Inferior parietal cortex (tissue), 1 donor: Measurements from ENCODE around the gene PKD1.
A peak's percentile ranks its signal among the peaks of the same experiment; 100 is the strongest.
"Not testable (repeated sequence)": the region's sequence is repeated elsewhere in the genome, so short reads cannot be mapped to it uniquely, and the experiment has no call there.

ENCODE experiments used
- DNase-seq: peaks from one replicate; pipeline ENCODE4 v3.0.0-alpha.2; 2016; ENCODE audit errors: extremely low spot score

The PKD1 gene

DNA sequence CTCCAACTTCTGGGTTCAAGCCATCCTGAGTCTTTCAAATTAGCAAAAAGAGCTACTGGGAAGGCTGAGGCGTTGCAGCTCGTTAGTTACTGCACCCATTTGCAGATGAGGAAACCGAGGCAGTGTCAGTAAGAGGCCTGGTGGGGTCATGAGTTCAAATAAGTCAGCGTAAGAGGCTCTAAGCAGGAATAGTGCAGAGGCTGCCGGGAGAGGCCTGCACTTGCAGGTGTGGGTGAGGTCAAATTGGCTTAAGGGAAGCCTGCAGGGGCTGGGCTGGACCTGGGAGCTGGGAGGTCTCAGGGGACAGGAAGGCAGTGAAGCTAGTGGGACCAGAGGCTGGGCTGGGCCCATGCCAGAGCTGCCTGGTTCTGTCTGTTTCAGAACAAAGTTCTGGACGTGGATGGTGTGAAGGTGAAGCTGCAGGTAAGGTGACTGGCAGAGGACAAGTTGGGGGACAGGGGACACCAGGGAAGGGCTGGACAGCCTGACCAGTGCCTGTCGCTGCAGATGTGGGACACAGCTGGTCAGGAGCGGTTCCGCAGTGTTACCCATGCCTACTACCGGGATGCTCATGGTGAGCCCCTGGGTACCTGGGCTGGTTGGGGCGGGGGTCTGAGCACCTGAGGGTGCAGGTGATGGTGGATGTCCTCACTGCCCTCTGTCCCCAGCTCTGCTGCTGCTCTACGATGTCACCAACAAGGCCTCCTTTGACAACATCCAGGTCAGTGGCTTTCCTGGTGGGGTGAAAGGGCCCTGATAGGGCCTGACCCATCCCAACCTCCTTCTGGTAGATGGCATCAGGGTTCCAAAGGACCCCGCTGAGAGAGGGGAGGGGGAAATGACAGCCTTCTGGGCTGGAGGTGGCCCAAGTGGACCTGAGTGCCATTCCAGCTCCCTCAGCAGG lies 15.7 kb upstream of the PKD1 start:
- no peak for DNase-seq

DNA sequence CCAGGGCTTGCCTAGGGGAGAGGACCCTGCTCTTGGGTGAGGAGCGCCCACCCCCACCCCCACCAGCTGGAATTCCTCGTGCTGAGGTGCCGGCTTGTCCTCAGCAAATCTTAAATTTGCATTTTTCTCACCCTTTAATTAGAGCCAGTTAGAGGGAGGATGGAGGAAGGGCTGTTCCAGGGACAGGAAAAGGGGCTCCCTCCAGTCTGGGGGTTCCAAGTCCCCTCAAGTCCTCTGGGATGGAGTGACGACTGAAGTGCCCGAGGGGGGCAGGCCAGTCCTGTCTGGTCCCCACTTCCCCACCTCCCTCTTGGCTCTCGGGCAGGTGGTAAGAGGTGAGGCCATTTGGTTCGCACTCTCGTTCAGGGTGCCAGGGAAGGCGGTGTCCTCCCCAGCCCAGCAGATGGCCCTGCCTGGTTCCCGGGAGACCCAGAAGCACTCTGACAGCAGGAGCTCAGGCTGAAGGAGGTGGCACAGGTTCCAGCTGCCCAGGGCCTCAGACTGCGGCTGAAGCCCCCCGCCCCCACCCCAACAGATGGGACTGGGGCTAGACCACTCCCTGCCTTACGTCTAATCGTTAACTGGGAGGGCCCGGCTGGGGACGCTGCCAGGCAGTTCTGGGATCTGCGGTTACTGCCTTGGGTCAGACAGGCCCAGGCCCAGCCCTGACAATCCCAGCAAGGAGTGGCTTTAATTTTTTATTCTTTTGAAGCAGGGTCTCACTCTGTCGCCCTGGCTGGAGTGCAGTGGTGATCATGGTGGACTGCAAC lies 14.9 kb upstream of the PKD1 start:
- no peak for DNase-seq

DNA sequence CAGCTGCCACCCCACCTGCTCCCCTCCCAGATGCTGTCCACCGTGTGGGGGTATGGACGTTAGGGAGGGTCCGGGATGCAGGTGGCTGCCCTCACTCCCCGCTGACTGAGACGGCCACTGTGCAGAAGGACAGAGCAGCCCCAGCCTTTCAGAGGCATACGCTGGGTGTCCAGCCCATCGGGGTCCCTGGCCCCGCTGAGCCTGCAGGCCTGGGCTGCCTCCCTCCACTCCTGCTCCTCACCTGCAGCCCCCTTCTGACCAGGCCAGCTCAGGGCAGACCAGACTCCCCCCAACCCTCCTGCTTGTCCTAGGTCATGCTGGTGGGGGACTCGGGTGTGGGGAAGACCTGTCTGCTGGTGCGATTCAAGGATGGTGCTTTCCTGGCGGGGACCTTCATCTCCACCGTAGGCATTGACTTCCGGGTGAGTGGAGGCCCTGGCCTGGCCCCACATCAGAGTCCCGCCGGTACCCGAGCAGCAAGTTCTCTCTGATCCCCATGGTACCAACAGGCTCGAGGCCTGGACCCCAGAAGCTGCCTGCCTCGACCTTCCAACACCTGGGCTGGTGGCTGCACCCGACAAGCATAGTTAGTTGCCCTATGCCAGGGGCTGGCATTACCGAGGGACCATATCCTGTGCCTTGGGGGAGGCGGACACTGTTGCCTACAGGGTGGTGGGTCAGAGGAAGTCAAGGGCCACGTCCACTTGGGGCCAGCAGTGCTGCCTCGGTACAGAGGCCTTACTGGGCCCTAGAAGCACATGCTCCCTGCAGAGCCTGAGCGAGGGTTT lies 14.1 kb upstream of the PKD1 start:
- no peak for DNase-seq

DNA sequence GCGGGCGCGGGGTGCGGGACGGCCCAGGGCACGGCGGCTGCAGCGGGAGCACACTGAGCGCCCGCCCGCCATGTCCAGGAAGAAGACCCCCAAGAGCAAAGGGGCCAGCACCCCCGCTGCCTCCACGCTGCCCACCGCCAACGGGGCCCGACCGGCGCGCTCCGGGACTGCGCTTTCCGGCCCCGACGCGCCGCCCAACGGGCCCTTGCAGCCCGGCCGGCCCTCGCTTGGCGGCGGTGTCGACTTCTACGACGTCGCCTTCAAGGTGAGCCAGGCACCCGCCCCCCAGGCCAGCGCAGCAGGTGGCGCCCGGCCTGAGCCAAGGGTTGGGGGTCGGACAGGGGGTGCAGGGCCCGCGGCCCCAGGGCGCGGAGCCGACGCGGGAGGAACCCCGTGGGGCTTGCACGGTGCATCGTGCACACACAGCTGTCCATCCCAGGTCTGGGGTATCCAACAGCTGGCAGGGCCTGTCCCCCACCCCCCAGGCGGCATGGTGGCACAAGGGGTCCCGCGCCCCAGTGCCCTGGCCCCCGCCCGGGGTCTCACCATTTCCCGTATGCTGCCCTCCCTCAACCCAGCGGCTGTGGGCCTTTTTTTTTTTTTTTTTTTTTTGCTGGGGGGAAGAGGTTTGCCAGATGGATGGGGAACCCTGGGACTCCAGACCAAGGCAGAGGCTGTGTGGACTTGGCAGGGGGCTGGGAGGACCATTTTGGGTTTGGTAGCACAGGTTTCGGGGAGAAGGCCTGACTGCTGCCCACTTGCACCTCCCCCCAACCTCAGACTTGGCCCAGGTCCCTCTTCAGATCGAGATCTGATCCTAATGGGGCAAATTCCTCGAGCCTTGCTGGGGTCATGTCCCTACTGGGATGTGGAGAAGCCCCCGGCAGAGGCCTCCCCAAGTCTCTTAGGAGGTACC lies 13.3 kb upstream of the PKD1 start:
- DNase-seq, result no peak

DNA sequence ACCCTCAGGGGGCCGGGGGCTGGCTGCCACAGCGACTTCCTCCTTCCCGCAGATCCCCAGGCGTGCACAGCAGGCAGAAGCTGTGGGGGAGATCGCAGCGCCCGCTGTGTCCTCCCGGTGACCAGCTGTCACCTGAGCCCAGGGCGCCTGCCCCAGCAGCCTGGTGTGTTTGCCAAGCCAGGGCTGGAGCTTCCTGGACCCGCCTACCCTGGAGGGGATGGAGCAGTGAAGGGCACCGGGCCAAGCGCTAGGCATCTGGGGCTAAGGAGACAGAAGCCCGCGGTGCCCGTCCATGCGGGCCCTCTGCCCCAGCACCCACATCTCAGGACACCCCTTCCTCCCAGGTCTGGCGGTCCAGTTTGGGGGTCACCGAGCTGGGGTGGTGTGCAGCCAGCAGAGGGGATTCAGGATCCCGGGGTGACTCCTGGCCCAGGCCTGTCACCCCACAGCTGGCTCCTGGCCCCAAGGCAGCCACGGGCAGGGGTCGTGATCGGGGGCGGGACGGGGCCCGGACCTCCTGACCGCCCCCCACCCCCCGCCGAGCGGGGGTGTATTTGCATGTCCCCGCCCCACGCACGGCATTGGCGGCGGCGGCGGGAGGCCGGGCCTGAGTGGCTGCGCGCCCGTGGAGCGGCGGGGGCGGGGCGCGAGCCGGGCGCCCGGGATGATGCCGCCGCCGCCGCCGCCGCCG lies 12.4 kb upstream of the PKD1 start, which contains the start of gene RAB26:
Gene RAB26, plus strand, starts transcription at position 645 of the 691 bp plus-strand sequence. CDS start 159 bp downstream, outside the sequence.
- DNase-seq, result no peak

DNA sequence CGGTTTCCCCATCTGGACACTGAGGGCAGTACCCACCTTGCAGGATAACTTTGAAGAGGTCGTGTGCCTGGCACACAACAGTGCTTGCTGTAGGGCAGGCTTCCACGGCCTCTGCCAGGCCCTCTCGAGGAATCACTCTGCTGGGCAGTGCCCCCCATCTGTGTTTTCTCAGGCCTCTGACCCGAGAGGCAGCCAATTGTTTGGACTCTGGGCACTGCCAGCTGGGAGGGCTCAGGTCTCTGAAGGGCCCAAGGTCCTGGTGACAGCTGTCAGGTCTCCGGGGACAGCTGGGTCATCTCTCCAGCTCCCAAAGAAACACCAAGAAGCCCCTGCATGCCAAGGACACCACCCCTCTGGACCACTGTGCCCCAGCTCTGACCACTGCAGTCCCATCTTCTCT lies 11.7 kb upstream of the PKD1 start:
- DNase-seq, result no peak

DNA sequence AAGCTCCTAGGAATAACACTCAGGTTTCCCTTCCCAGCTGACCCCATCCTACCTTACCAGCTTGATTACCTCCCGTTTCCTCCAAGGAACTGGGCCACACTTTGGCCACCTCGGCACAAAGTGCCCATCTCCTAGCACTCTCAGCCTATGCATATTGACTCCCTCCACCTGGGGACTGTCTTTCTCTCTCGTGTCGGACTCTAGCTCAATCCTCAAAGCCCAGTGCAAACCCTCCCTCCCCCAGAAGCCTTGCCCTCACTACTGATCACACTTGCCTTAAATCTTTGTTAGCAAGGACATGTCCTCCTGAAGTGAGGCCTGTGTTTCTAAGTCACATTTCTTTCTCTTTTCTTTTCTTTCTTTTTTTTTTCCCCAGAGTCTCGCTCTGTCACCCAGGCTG lies 10.1 kb upstream of the PKD1 start:
- DNase-seq, result no peak

DNA sequence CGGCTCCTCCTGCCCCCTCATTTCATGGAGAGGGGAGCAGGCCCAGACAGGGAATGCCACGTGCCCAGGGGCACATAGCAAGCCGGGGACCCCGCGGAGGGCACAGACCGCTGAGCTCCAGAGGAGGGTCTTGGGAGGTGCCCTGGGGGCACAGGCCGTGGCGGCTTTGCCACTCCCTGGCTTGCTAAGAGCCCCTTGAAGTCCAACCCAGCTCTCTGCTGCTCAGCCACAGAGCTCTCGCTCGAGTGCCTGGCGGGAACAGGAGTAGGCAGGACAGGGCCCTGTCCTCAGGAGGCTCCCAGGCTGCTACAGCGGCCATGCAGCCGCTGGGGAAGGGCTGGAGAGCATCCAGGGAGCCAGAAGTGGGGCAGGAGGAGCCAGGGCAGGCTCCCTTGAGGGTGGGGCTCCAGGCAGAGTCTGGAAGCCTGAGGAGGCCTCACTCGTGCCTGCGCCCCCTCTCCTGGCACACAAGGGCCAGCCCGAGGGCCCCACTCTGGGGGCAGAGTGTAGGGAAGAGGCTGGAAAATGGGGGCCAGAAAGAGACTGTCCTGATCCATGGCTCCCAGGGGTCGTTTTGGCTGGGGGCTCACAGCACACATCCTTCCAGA lies 8.3 kb upstream of the PKD1 start:
- DNase-seq, result no peak

DNA sequence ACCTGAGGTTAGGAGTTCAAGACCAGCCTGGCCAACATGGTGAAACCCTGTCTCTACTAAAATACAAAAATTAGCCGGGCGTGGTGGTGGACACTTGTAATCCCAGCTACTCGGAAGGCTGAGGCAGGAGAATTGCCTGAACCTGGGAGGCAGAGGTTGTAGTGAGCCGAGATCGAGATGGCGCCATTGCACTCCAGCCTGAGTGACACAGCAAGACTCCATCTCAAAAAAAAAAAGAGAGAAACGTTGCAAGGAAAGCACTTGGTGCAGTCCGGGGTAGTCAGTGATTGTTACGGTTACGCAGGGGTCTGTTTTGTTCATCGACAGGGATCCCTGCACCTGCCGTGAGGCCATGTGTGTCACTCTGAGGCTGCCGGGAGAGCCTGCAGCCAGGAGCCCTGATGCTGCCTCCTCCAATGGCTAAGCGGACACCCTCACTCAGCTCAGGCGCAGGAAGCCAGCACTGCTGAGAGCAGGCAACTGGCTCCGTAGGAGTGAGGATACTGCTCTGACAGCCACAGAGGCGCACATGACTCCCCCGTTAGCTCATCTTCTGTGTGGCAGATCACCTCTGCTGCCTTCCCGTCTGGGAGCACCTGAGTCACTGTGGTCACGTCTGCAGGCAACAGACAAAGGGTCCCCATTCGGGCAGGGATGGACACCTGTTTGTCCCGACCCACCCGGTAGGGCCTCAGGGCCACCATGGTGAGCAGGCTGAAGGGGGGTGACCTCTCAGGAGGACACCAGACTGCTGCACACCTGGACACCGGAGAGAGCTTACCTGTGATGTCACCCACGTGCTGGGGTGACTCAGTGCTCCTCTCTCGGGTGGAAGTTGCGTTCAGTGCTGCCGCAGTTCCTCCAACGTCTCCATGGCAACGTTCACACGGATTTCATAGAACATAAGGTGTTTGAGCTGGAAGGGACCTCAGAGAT lies 7.5 kb upstream of the PKD1 start:
- peak; percentile 71 for DNase-seq

DNA sequence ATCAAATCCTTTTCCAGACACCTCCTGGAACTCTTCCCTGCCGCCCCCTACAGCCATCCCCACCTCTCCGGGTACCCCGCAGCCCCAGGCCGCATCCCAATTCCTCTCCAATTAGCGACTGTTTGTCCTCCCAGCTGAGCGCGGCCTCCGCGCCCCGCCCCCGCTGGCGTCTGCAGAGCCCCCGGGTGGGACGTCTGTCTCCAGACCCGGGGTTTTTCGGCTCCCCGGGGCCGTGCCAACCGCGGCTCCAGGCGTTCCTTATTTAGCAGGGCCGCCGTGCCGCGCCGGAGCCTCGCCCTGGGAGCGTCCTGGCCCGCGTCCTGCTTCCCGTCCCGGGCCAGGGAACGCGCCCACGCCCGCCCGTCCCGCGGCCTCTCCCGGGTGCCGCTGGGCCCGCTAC lies 627 bp downstream of the PKD1 start:
- not testable (repeated sequence) for DNase-seq

DNA sequence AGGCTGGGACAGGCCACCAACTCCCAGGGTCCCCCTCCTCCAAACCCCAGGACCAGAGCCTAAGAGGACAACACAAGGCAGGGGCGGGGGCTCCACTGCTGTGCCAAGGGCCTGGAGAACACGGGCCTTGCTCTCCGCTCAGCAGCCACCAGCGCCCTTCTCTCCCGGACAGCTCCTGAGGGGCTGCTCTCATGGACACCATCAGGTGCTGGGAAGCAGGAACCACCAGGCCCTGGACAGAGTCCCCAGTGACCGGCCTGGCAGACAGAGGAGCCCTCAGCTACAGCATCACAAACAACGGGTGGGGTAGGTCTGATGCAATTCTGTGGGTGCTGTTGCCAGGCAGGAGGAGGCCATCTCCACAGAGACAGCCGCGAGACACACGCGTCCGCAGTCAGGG lies 1.9 kb downstream of the PKD1 start:
- not testable (repeated sequence) for DNase-seq

DNA sequence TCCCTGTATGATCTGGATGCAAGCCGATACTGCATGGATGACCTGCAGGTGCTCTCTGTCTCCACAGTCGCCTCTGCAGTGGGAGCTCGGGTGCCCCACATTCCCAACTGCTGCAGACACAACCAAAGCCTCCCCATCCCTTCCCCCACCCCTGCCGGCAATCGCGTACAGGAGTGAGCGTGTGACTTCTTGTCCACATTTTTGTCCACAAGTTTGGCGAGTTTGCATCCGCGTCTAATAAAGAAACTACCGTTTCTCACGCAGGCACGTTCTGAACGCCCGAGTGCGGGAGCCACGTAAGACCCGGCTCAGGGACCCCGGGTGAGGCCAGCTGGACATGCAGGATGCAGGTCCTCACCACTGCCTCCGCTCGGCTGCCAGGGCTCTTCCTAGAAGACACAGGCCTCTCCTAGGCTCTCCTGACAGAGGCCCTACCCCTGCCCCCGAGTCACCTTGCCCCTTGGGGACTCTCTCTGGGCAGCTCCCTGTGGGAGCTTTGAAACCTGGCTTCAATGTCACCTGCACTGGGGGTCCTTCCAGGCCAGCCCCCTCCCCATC lies 5.7 kb downstream of the PKD1 start:
- not testable (repeated sequence) for DNase-seq

DNA sequence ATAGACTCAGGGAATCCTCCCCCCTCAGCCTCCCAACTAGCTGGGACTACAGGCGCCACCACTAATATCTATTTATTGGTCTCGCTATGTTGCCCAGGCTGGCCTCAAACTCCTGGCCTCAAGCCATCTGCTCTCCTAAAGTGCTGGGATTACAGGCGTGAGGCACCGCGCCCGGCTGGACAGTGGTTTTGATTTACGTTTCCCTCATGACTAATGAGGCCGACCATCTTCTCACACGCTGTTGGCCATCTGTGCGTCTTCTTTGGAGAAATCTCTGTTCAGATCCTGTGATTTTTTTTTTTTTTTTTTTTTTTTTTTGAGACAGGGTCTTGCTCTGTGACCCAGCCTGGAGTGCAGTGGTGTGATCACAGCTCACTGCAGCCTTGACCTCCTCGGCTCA lies 6.4 kb downstream of the PKD1 start:
- not testable (repeated sequence) for DNase-seq

DNA sequence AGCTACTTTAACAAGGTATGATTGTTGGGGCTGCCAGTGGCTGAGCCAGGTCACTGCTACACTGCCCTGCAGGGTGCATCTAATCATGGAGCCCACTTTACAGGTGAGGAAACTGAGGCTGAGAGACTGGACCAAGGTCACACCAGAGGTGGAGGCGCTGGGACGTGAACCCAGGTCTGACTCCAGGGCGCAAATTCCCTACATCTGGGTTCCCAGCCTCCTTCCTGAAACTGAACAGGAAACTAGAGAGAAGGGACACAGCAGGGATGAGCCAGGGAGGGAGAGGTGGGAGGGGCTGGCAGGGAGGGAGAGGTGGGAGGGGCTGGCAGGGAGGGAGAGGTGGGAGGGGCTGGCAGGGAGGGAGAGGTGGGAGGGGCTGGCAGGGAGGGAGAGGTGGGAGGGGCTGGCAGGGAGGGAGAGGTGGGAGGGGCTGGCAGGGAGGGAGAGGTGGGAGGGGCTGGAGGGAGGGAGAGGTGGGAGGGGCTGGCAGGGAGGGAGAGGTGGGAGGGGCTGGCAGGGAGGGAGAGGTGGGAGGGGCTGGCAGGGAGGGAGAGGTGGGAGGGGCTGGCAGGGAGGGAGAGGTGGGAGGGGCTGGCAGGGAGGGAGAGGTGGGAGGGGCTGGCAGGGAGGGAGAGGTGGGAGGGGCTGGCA lies 7.9 kb downstream of the PKD1 start:
- DNase-seq, result not testable (repeated sequence)

DNA sequence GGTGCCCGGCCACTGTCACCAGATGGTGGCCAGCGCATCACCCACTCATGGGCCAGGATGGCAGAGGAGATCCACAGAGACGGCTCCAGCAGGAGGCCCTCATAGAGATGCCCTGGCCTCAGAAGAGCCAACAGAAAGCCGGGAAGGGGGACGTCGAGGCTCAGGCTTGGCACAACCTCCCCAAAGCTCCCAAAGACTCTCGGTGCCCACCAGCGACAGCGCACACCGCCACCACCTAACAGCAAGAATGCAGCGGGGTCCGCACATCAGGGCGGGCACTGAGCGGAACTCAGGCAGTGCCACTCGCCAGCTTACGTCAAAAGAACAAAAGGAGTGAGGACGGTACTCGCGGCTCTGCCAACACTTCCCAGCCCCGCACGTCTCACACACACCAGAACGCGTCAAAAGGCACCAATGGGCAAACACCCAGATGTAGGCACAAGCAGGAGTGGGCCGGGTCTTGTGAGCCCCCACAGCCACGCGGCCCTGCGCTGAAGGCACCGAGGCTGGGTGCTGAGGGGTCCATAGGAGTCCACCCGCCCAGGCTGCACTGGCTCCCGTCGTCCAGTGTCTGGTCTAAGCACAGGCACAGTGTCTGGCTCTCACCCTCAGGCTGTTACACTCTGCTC lies 8.7 kb downstream of the PKD1 start:
- DNase-seq, result not testable (repeated sequence)

DNA sequence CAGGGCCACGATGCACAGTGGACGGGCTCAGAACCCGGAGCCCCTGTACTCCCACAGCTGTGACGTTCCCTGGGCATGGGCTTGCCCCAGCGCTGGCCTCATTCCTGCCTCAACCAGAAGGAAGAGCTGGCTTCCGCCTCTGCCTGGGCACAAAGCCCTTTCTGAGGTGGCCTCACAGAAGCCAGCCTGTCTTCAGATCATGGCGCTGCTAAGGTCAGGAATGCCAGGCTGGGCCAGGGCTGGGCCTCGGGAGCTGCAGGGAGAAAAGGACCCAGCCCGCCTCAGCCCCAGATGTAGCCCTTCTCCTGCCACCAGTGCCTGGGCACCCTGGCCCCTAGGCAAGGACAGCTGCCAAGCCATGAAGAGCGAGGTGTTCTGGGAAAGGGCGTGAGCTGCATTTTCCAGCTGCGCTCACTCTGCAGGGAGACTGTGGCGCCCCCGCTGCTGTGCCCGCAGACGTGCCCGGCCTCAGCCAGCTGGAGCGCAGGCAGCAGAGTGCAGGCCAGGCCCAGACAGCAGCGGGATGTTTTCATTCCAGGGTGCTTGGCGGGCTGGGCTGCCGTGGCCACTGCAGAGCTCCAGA lies 9.4 kb downstream of the PKD1 start:
- DNase-seq, result peak; percentile 47

DNA sequence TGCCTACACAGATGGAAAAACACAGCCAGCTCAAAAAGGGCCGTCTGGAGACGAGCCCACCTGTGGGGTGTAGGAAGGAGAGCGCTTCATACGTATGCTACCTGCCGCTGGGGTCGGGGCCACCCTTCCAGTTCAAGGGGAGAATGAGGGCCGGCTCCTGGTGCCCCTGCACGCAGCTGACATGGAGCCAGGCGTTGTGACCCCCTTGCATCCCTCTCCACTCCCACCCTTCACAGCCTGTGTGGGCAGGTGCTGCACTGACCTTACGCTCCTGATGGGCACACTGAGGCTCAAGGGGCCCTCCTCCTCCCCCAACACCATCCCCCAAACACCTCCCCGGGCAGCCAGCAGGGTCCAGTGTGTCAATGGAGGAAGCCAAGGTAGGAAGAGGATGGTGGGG lies 10.1 kb downstream of the PKD1 start:
- DNase-seq, result not testable (repeated sequence)
